Mucosa of descending colon (tissue), 3 donors: ENCODE data around the gene ATOH1. TPM values are rescaled to one million over a fixed set of nuclear protein-coding genes. Genes with fewer than 3 reads are reported as not detected.

Source experiments
- ATAC-seq: fragments of 200-7000 bp; cut with Tn5 transposase; one replicate; pipeline ENCODE4 v1.9.1; 2020; ENCODE audit warnings: mild to moderate bottlenecking, moderate library complexity
- DNase-seq, 3 donors: peaks; one replicate each; pipeline ENCODE4 v3.0.0-alpha.2; 2020
- H3K36me3 ChIP-seq: fragments of 200-600 bp; one replicate; pipeline ENCODE4 v1.8.0; 2021; ENCODE audit warnings: low read depth, mild to moderate bottlenecking
- H3K4me1 ChIP-seq: fragments of 200-600 bp; one replicate; pipeline ENCODE4 v1.8.0; 2021; ENCODE audit warnings: low read depth, mild to moderate bottlenecking
- H3K4me3 ChIP-seq: fragments of 200-600 bp; one replicate; pipeline ENCODE4 v1.8.0; 2021; ENCODE audit warnings: mild to moderate bottlenecking
- H3K9me3 ChIP-seq: fragments of 200-600 bp; one replicate; pipeline ENCODE4 v1.8.0; 2021; ENCODE audit warnings: mild to moderate bottlenecking
- CTCF ChIP-seq: fragments of 200-600 bp; IDR thresholded peaks from one replicate; pipeline ENCODE4 v1.8.0; 2022; ENCODE audit warnings: antibody characterized with exemption, mild to moderate bottlenecking
- intact Hi-C, 2 donors: fragments of 100-400 bp; cut with DNase I in 1 of 2; cut with micrococcal nuclease in 1 of 2; formaldehyde crosslinking; loops; one replicate each; pipeline versions ENCODE4 v1.11.0 to v1.11.1; 2022; cut with DNase I, micrococcal nuclease
- total RNA-seq, 3 donors: library from RNA; stranded (reverse); fragmentation: NEBNext Ultra II Directional in 2 of 3; extraction: Animal tissue kit (Norgen Biotek cat#: 25700) in 2 of 3; gene quantifications; one replicate each; pipeline versions ENCODE4 v1.2.1 to v1.2.4, GENCODE V29; 2021 to 2023
- donor health status: DM: no; HTN: no; CAD: no; lungs with moderate emphysema.
- donor health status: DM: no; HTN: no; CAD: no.
- donor health status: DM: no; HTN: yes; CAD: no.

The ATOH1 gene
- total RNA-seq, 3 donors from 2014 or later = 14.0 to 75.1 (median 43.9) TPM

- H3K9me3 ChIP-seq = no peaks in the 10 kb centered on the region
- no peaks in the 10 kb centered on the region for H3K4me1 ChIP-seq
- intact Hi-C loops = no loop called here
- no peak for ATAC-seq
- H3K4me3 ChIP-seq = no peak overlapping the region
- H3K36me3 ChIP-seq = no peaks in the 10 kb centered on the region
- DNase-seq = no peak
- no peak for TF ChIP-seq CTCF
Observed at GRCh38 chr4:93835929-93836328, 7.4 kb downstream of the ATOH1 start.

GRCh38 chr4:93839704-93840103, 11.2 kb downstream of the ATOH1 start:
- ATAC-seq (no peak), DNase-seq (no peak)
- Histone ChIP-seq H3K9me3 (no peaks in the 10 kb centered on the region), H3K4me1 (peaks cover 11% of the 10 kb centered on the region), H3K4me3 (no peak overlapping the region), H3K36me3 (no peaks in the 10 kb centered on the region)
- TF ChIP-seq CTCF = no peak
- intact Hi-C loops = no loop called here

GRCh38 chr4:93841803-93842345, 13.3 kb downstream of the ATOH1 start:
- H3K4me1 ChIP-seq = peaks cover 11% of the 10 kb centered on the region
- H3K36me3 ChIP-seq = no peaks in the 10 kb centered on the region
- DNase-seq (no peak), ATAC-seq (peak; percentile 64)
- H3K4me3 ChIP-seq = no peak overlapping the region
- TF ChIP-seq CTCF = no peak
- no peaks in the 10 kb centered on the region for H3K9me3 ChIP-seq
- intact Hi-C loops = no loop called here

GRCh38 chr4:93842601-93843252, 14.2 kb downstream of the ATOH1 start:
- DNase-seq (peak in 1 of 3 donors; percentile 30), ATAC-seq (peak; percentile 92)
- Histone ChIP-seq H3K4me3 (no peak overlapping the region), H3K9me3 (no peaks in the 10 kb centered on the region), H3K36me3 (no peaks in the 10 kb centered on the region), H3K4me1 (peaks cover 11% of the 10 kb centered on the region)
- intact Hi-C loops = no loop called here
- TF ChIP-seq CTCF = no peak

GRCh38 chr4:93843772-93844171, 15.2 kb downstream of the ATOH1 start:
- DNase-seq (no peak), ATAC-seq (no peak)
- no peak for TF ChIP-seq CTCF
- peaks cover 11% of the 10 kb centered on the region for H3K4me1 ChIP-seq
- no peak overlapping the region for H3K4me3 ChIP-seq
- intact Hi-C loops = no loop called here
- no peaks in the 10 kb centered on the region for H3K36me3 ChIP-seq
- H3K9me3 ChIP-seq = no peaks in the 10 kb centered on the region
